ENCODE data around the gene NOL9.
A peak's percentile ranks its signal among the peaks of the same experiment; 100 is the strongest.
"Not testable (repeated sequence)": the region's sequence is repeated elsewhere in the genome, so short reads cannot be mapped to it uniquely, and the experiment has no call there.

The NOL9 gene

GRCh38 chr1:6554031-6554906, at the start of gene NOL9:
Gene NOL9 (minus strand): TSS chr1:6554513. CDS start chr1:6554502, 11 bp downstream.
- peak; percentile 52 for DNase-seq

- peak; percentile 65 for DNase-seq
Measured at GRCh38 chr1:6603238-6603914, 49.1 kb upstream of the NOL9 start.

- DNase-seq, result peak; percentile 79
Measured at GRCh38 chr1:6602669-6603237, 48.4 kb upstream of the NOL9 start, which contains the start of gene KLHL21. Gene KLHL21 (minus strand): TSS chr1:6602869. CDS start chr1:6602817, 52 bp downstream.

GRCh38 chr1:6601923-6602668, 47.8 kb upstream of the NOL9 start:
- DNase-seq, result no peak

GRCh38 chr1:6601049-6601922, 47.0 kb upstream of the NOL9 start:
- peak; percentile 80 for DNase-seq

- DNase-seq, result no peak
Measured at GRCh38 chr1:6600410-6601048, 46.2 kb upstream of the NOL9 start.

GRCh38 chr1:6599991-6600390, 45.7 kb upstream of the NOL9 start:
- not testable (repeated sequence) for DNase-seq

- peak; percentile 87 for DNase-seq
Measured at GRCh38 chr1:6599141-6599975, 45.0 kb upstream of the NOL9 start.

- DNase-seq, result no peak
Measured at GRCh38 chr1:6597777-6598131, 43.4 kb upstream of the NOL9 start.

GRCh38 chr1:6596886-6597776, 42.8 kb upstream of the NOL9 start:
- no peak for DNase-seq

DNA sequence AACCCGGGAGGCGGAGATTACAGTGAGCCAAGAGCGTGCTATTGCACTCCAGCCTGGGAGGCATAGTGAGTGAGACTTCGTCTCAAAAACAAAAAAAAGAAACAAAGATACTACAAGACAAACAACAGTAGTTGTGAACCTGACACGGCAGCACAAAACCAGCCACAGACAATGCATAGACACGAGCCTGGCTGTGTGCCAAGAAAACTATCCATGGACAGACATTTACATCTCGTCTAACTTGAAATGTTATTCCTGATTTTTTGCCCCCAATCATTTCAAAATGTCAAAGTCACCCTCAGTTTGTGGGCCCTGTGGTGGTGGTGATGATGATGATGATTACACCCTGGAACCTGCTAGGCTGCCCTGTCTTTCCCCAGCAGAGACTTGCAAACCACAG, 42.0 kb upstream of the NOL9 start:
- no peak for DNase-seq

DNA sequence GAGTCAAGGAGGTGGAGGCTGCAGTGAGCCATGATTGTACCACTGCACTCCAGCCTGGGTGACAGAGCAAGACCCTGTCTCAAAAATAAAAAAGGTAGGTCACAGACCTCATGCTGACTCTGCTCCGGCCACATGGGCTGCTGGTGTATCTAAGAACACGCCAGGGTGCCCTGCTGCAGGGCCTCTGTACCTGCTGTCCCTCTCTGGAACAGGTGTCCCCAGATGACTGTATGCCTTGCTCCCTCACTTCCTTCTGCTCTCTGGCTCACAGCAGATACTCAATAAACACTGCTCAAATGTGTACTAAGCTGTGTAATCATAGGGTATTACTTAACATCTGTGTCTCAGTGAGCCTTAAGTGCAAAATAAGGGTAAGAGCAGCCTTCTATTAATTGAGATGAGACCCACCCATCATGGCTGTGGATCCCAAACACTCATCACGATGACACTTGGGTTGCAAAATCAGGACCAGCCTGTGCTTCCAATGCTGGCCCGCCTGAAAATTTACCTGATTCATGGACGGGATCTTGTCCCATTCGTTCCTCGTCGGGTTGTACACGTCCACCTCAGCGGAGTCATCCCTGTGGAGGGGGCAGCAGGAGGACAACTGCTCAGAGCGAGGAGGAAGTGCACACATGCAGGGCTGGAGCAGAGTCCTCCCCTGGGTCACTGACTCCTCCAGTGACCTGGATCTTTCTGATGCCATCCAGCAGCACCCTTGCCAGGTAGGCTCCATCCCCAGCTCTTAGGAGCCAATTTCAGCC, 40.8 kb upstream of the NOL9 start:
- DNase-seq, result no peak

DNA sequence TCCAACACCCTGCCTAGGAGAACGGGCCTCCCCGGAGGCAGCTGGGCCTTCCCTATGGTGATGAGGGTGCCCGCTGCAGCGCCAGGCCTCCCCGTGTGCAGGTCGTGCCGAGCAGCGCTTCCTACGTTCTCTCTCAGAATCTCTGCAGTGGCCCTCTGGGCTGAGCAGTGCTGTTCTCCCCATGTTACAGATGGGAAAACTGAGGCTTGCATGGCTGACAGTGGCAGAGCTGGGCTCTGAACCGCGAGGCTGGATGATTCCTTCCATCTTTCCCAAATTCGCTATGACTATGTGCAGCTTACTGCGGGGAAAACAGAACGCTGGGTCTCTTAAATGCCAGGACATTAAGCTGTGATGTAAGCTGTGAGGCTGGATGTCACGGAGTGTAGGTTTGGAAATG, 39.5 kb upstream of the NOL9 start:
- DNase-seq, result no peak

GRCh38 chr1:6592865-6593593, 38.7 kb upstream of the NOL9 start:
- no peak for DNase-seq

- peak; percentile 46 for DNase-seq
Measured at GRCh38 chr1:6592441-6592840, 38.1 kb upstream of the NOL9 start.

DNA sequence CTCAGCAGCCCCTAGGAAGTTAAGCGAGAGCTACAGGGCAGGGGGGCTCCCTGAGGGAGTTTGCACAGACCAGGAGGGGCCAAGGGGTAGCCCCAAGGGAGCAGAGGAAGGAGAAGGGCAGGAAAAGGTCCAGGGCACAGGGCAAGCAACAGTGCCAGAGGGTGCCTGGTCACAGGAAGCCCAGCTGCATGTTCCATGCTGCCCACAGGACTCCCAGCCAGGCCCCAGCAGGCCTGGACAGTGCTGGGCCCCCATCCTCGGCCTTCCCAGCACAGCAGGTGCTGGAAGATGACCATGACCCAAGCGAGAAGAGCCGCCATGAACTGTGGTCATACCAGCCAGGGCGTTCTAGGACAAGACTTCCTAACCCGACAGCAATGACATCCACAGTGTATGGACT, 37.3 kb upstream of the NOL9 start:
- DNase-seq, result no peak

GRCh38 chr1:6591222-6591621, 36.9 kb upstream of the NOL9 start:
- DNase-seq, result peak; percentile 49

GRCh38 chr1:6590046-6590445, 35.7 kb upstream of the NOL9 start:
- no peak for DNase-seq
